Thyroid gland (tissue), 4 donors: ENCODE data around the gene WDFY4. TPM values are rescaled to one million over a fixed set of nuclear protein-coding genes. Genes with fewer than 3 reads are reported as not detected.

ENCODE experiments used
- DNase-seq, 2 donors: peaks; one replicate each; pipeline ENCODE4 v3.0.0-alpha.2; 2019
- H3K27ac ChIP-seq, 3 donors: fragments of 200-600 bp; sonication (generic); 1 replicate in 2 of 3; 2 replicates in 1 of 3; pipeline ENCODE4 v1.5.1; 2016 to 2019; ENCODE audit warnings: mild to moderate bottlenecking in 1 of 3, moderate library complexity in 1 of 3
- H3K27me3 ChIP-seq: fragments of 200-600 bp; sonication (generic); one replicate; pipeline ENCODE4 v1.5.1; 2019
- H3K36me3 ChIP-seq, 2 donors: fragments of 200-600 bp; sonication (generic); one replicate each; pipeline ENCODE4 v1.5.1; 2016 to 2019
- H3K4me1 ChIP-seq, 2 donors: fragments of 200-600 bp; sonication (generic); one replicate each; pipeline ENCODE4 v1.5.1; 2017 to 2019
- H3K4me3 ChIP-seq, 3 donors: fragments of 200-600 bp; sonication (generic); replicated peaks in 1 of 3; 1 replicate in 2 of 3; 2 replicates in 1 of 3; pipeline ENCODE4 v1.5.1; 2016; ENCODE audit warnings: mild to moderate bottlenecking in 1 of 3
- H3K9me3 ChIP-seq: fragments of 200-600 bp; sonication (generic); one replicate; pipeline ENCODE4 v1.5.1; 2017
- POLR2A ChIP-seq, 2 donors: fragments of 450-650 bp; IDR thresholded peaks; one replicate each; pipeline ENCODE4 v1.6.1; 2017; ENCODE audit warnings: antibody characterized with exemption in 2 of 2, mild to moderate bottlenecking in 2 of 2, moderate library complexity in 1 of 2
- WGBS, 2 donors: methylation state at CpG; one replicate each; pipeline ENCODE4 v1.1.5; 2017; 5-methylcytosine and 5-hydroxymethylcytosine counted together
- intact Hi-C: fragments of 100-400 bp; cut with DNase I; formaldehyde crosslinking; loops from one replicate; pipeline ENCODE4 v1.15.1; 2023
- total RNA-seq, 4 donors: library from RNA; depleted of rRNA; stranded (reverse); fragments of >200 nt; gene quantifications; one replicate each; pipeline ENCODE4 v1.2.3, GENCODE V29; 2016
- TF ChIP-seq, protein P1 (sequence below), 6 experiments: fragments of 200-600 bp in 3 of 6; fragments of 450-650 bp in 3 of 6; sonication (generic) in 3 of 6; IDR thresholded peaks; one replicate each; pipeline ENCODE4 v1.5.1; 2016 to 2019; ENCODE audit warnings: antibody characterized with exemption in 6 of 6, mild to moderate bottlenecking in 2 of 6, inconsistent platforms in 1 of 6, moderate library complexity in 1 of 6

WDFY4 gene
- total RNA-seq, 4 donors from 2014 or later: 1.0 to 3.5 (median 1.2) TPM

- 87 to 89% methylated on average over 11 of the region's 11 CpGs for WGBS, 2 donors
- H3K9me3 ChIP-seq: no peaks in the 10 kb centered on the region
These were observed 55.5 kb downstream of the WDFY4 start for GRCh38 chr10:48740015-48740707.

GRCh38 chr10:48740988-48741387 lies 56.3 kb downstream of the WDFY4 start:
- Histone ChIP-seq H3K4me1 (no peaks in the 10 kb centered on the region), H3K4me3 (no peak overlapping the region), H3K36me3 (no peaks in the 10 kb centered on the region), H3K9me3 (no peaks in the 10 kb centered on the region), H3K27me3 (no peaks in the 10 kb centered on the region), H3K27ac (no peak overlapping the region)
- TF ChIP-seq, protein P1, sequence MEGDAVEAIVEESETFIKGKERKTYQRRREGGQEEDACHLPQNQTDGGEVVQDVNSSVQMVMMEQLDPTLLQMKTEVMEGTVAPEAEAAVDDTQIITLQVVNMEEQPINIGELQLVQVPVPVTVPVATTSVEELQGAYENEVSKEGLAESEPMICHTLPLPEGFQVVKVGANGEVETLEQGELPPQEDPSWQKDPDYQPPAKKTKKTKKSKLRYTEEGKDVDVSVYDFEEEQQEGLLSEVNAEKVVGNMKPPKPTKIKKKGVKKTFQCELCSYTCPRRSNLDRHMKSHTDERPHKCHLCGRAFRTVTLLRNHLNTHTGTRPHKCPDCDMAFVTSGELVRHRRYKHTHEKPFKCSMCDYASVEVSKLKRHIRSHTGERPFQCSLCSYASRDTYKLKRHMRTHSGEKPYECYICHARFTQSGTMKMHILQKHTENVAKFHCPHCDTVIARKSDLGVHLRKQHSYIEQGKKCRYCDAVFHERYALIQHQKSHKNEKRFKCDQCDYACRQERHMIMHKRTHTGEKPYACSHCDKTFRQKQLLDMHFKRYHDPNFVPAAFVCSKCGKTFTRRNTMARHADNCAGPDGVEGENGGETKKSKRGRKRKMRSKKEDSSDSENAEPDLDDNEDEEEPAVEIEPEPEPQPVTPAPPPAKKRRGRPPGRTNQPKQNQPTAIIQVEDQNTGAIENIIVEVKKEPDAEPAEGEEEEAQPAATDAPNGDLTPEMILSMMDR (IDR thresholded peaks at IDR 0.05): no peak
- TF ChIP-seq POLR2A (IDR thresholded peaks at IDR 0.05): no peak
- intact Hi-C loops: no loop called here
- no peak for DNase-seq
- WGBS, 2 donors: 80 to 91% methylated on average over 2 of the region's 2 CpGs

More at GRCh38 chr10:48740015-48740707, 55.5 kb downstream of the WDFY4 start:
- intact Hi-C loops: no loop called here
- Histone ChIP-seq H3K27me3 (no peaks in the 10 kb centered on the region), H3K4me1 (no peaks in the 10 kb centered on the region), H3K4me3 (no peak overlapping the region), H3K27ac (no peak overlapping the region), H3K36me3 (no peaks in the 10 kb centered on the region)
- TF ChIP-seq, protein P1 (IDR thresholded peaks at IDR 0.05): no peak
- TF ChIP-seq POLR2A (IDR thresholded peaks at IDR 0.05): no peak
- no peak for DNase-seq

- no peak overlapping the region for H3K4me3 ChIP-seq
- H3K4me1 ChIP-seq: no peaks in the 10 kb centered on the region
- TF ChIP-seq, protein P1 (IDR thresholded peaks at IDR 0.05): no peak
- TF ChIP-seq POLR2A (IDR thresholded peaks at IDR 0.05): no peak
- no peaks in the 10 kb centered on the region for H3K36me3 ChIP-seq
- no peaks in the 10 kb centered on the region for H3K27me3 ChIP-seq
- WGBS, 2 donors: 85% methylated on average over 13 to 15 of the region's 18 CpGs
- intact Hi-C loops: no loop called here
- DNase-seq: no peak
- no peaks in the 10 kb centered on the region for H3K9me3 ChIP-seq
- H3K27ac ChIP-seq: no peak overlapping the region
These were observed 58.5 kb downstream of the WDFY4 start for GRCh38 chr10:48742891-48743860.

GRCh38 chr10:48744587-48744986 lies 59.9 kb downstream of the WDFY4 start:
- no peak overlapping the region for H3K4me3 ChIP-seq
- TF ChIP-seq, protein P1 (IDR thresholded peaks at IDR 0.05): no peak
- no peak for TF ChIP-seq POLR2A (IDR thresholded peaks at IDR 0.05)
- H3K27me3 ChIP-seq: no peaks in the 10 kb centered on the region
- no peaks in the 10 kb centered on the region for H3K36me3 ChIP-seq
- no peaks in the 10 kb centered on the region for H3K9me3 ChIP-seq
- H3K4me1 ChIP-seq: no peaks in the 10 kb centered on the region
- intact Hi-C loops: no loop called here
- WGBS, 2 donors: 89% methylated on average over 6 of the region's 6 CpGs
- DNase-seq: no peak
- H3K27ac ChIP-seq: no peak overlapping the region
